C4-2B (cell line): Measurements from ENCODE around the gene TMEM184A.

Experiments
- H3K27ac ChIP-seq: fragments of 450-650 bp; 2 replicates; pipeline ENCODE4 v1.5.1; 2017
- CTCF ChIP-seq: fragments of 450-650 bp; conservative IDR thresholded peaks from 2 replicates; pipeline ENCODE4 v1.5.1; 2017; ENCODE audit warnings: mild to moderate bottlenecking
- ZFX ChIP-seq: fragments of 450-650 bp; IDR thresholded peaks from 2 replicates; pipeline ENCODE4 v1.6.1; 2017

The TMEM184A gene

GRCh38 chr7:1598961-1599639 is 43.1 kb upstream of the TMEM184A start:
- TF ChIP-seq CTCF (no peak), ZFX (no peak)
- no peak overlapping the region for H3K27ac ChIP-seq

DNA sequence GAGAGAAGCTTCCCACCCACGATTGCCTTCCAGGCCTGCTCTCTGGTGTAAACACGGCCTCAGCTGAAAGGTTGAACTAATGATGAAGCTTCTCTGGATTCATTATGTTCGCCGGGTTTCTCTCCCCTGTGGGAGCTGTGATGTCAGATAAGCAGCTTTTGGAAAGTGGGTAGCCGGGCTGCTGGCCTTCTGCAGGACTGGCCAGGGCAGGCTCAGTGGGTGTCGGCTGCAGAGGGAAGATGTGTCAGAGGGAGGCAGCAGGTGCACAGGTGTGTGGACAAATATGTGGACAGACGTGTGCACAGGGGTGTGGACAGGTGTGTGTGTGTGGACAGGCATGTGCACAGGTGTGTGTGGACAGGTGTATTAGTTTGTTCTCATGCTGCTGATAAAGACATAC is 42.3 kb upstream of the TMEM184A start:
- no peak overlapping the region for H3K27ac ChIP-seq
- no peak for TF ChIP-seq CTCF
- TF ChIP-seq ZFX = no peak

DNA sequence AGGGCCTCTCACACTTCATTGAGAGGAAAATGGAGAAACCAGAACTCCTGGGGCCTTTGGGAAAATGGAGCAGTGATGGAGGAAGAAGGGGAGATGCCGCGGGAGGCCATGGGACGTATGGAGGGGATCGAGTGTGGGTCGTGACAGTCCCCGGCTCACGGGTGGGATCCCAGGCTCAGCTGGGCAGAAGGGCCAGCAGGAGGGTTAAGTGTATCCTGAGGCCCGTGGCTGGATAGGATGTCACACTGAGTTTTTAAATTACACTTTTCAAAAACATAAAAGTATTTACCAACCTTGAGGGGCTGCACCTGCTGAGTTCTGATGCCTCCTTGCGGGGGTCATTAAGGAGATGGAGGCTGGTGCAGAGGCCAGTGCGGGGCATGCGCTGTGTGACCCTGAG is 41.8 kb upstream of the TMEM184A start:
- TF ChIP-seq ZFX (no peak), CTCF (no peak)
- no peak overlapping the region for H3K27ac ChIP-seq

- H3K27ac ChIP-seq = no peak overlapping the region
- TF ChIP-seq CTCF (no peak), ZFX (no peak)
These were observed 41.2 kb upstream of the TMEM184A start for GRCh38 chr7:1597066-1597760.

GRCh38 chr7:1596181-1597043 is 40.4 kb upstream of the TMEM184A start:
- H3K27ac ChIP-seq = no peak overlapping the region
- TF ChIP-seq ZFX = no peak
- no peak for TF ChIP-seq CTCF

GRCh38 chr7:1595636-1596035 is 39.6 kb upstream of the TMEM184A start:
- H3K27ac ChIP-seq = no peak overlapping the region
- TF ChIP-seq CTCF = no peak
- no peak for TF ChIP-seq ZFX

DNA sequence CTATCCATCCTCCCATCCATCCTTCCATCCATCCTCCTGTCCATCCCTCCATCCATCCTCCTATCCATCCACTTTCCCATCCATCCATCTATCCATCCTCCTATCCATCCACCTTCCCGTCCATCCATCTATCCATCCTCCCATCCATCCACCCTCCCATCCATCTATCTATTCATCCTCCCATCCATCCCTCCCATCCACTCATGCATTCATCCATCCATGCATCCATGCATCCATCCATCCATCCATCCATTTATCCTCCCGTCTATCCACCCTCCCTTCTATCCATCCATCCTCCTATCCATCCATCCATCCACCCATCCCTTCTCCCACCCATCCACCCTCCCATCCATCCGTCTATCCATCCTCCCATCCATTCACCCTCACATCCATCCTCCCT is 39.0 kb upstream of the TMEM184A start:
- TF ChIP-seq ZFX (no peak), CTCF (no peak)
- H3K27ac ChIP-seq = no peak overlapping the region
